ENCODE measurements around the gene TMEM198.

Gene TMEM198

GRCh38 chr2:219575566-219576504 lies 32.0 kb downstream of the TMEM198 start:
- no peak overlapping the region for H3K27ac ChIP-seq (ENCODE audit: low read depth, low read length)
- no peak overlapping the region for H3K4me3 ChIP-seq (ENCODE audit: low read length)
- no peaks in the 10 kb centered on the region for H3K27me3 ChIP-seq (ENCODE audit: insufficient read depth, low read length)
- no peaks in the 10 kb centered on the region for H3K36me3 ChIP-seq (ENCODE audit: insufficient read depth, low read length)
- no peak overlapping the region for H3K9ac ChIP-seq (ENCODE audit: low read depth, low read length)
- H3K4me1 ChIP-seq (ENCODE audit: insufficient read depth, low read length): peaks cover 34% of the 10 kb centered on the region
- 86% methylated on average over 6 of the region's 6 CpGs for WGBS
- H3K9me3 ChIP-seq (ENCODE audit: insufficient read depth, low read depth, low read length): no peaks in the 10 kb centered on the region

- H3K9ac ChIP-seq (ENCODE audit: low read depth, low read length): no peak overlapping the region
- peaks cover 31% of the 10 kb centered on the region for H3K4me1 ChIP-seq (ENCODE audit: insufficient read depth, low read length)
- peak overlapping the region; percentile 28; the same call in 1 of the 2 replicates for H3K4me3 ChIP-seq (ENCODE audit: low read length)
- 28% methylated on average over 14 of the region's 15 CpGs for WGBS
- no peak overlapping the region for H3K27ac ChIP-seq (ENCODE audit: low read depth, low read length)
- no peaks in the 10 kb centered on the region for H3K9me3 ChIP-seq (ENCODE audit: insufficient read depth, low read depth, low read length)
- H3K27me3 ChIP-seq (ENCODE audit: insufficient read depth, low read length): no peaks in the 10 kb centered on the region
- H3K36me3 ChIP-seq (ENCODE audit: insufficient read depth, low read length): no peaks in the 10 kb centered on the region
Observed at GRCh38 chr2:219576505-219577388, 32.9 kb downstream of the TMEM198 start.

GRCh38 chr2:219578811-219579613 lies 35.2 kb downstream of the TMEM198 start:
- H3K4me1 ChIP-seq (ENCODE audit: insufficient read depth, low read length): peaks cover 24% of the 10 kb centered on the region
- H3K9ac ChIP-seq (ENCODE audit: low read depth, low read length): no peak overlapping the region
- no peak overlapping the region for H3K27ac ChIP-seq (ENCODE audit: low read depth, low read length)
- H3K27me3 ChIP-seq (ENCODE audit: insufficient read depth, low read length): no peaks in the 10 kb centered on the region
- no peak overlapping the region for H3K4me3 ChIP-seq (ENCODE audit: low read length)
- 90% methylated on average over 8 of the region's 8 CpGs for WGBS
- no peaks in the 10 kb centered on the region for H3K36me3 ChIP-seq (ENCODE audit: insufficient read depth, low read length)
- H3K9me3 ChIP-seq (ENCODE audit: insufficient read depth, low read depth, low read length): no peaks in the 10 kb centered on the region

GRCh38 chr2:219581346-219581745 lies 37.5 kb downstream of the TMEM198 start:
- H3K27me3 ChIP-seq (ENCODE audit: insufficient read depth, low read length): no peaks in the 10 kb centered on the region
- WGBS: 87% methylated on average over 2 of the region's 2 CpGs
- no peak overlapping the region for H3K9ac ChIP-seq (ENCODE audit: low read depth, low read length)
- H3K9me3 ChIP-seq (ENCODE audit: insufficient read depth, low read depth, low read length): no peaks in the 10 kb centered on the region
- H3K36me3 ChIP-seq (ENCODE audit: insufficient read depth, low read length): no peaks in the 10 kb centered on the region
- no peak overlapping the region for H3K27ac ChIP-seq (ENCODE audit: low read depth, low read length)
- peaks cover 22% of the 10 kb centered on the region for H3K4me1 ChIP-seq (ENCODE audit: insufficient read depth, low read length)
- H3K4me3 ChIP-seq (ENCODE audit: low read length): no peak overlapping the region

GRCh38 chr2:219591091-219591490 lies 47.3 kb downstream of the TMEM198 start:
- no peak overlapping the region for H3K4me3 ChIP-seq (ENCODE audit: low read length)
- H3K9me3 ChIP-seq (ENCODE audit: insufficient read depth, low read depth, low read length): no peaks in the 10 kb centered on the region
- no peak overlapping the region for H3K9ac ChIP-seq (ENCODE audit: low read depth, low read length)
- H3K36me3 ChIP-seq (ENCODE audit: insufficient read depth, low read length): no peaks in the 10 kb centered on the region
- 54% methylated on average over 4 of the region's 4 CpGs for WGBS
- H3K27ac ChIP-seq (ENCODE audit: low read depth, low read length): no peak overlapping the region
- H3K4me1 ChIP-seq (ENCODE audit: insufficient read depth, low read length): peaks cover 8% of the 10 kb centered on the region; the same call in 1 of the 2 replicates
- H3K27me3 ChIP-seq (ENCODE audit: insufficient read depth, low read length): peaks cover 2% of the 10 kb centered on the region; the same call in 1 of the 2 replicates

- Histone ChIP-seq H3K27ac (ENCODE audit: low read depth, low read length) (no peak overlapping the region), H3K9me3 (ENCODE audit: insufficient read depth, low read depth, low read length) (no peaks in the 10 kb centered on the region), H3K9ac (ENCODE audit: low read depth, low read length) (0 out of 2 replicates have a peak overlapping the region, but pooled peaks have one; percentile 36), H3K36me3 (ENCODE audit: insufficient read depth, low read length) (no peaks in the 10 kb centered on the region), H3K4me3 (ENCODE audit: low read length) (no peak overlapping the region), H3K4me1 (ENCODE audit: insufficient read depth, low read length) (peaks cover 18% of the 10 kb centered on the region), H3K27me3 (ENCODE audit: insufficient read depth, low read length) (no peaks in the 10 kb centered on the region)
- 89% methylated on average over 6 of the region's 6 CpGs for WGBS
Observed at GRCh38 chr2:219592736-219593135, 48.9 kb downstream of the TMEM198 start.

- Histone ChIP-seq H3K4me1 (ENCODE audit: insufficient read depth, low read length) (peaks cover 18% of the 10 kb centered on the region), H3K27ac (ENCODE audit: low read depth, low read length) (no peak overlapping the region), H3K4me3 (ENCODE audit: low read length) (no peak overlapping the region), H3K36me3 (ENCODE audit: insufficient read depth, low read length) (no peaks in the 10 kb centered on the region), H3K27me3 (ENCODE audit: insufficient read depth, low read length) (no peaks in the 10 kb centered on the region), H3K9me3 (ENCODE audit: insufficient read depth, low read depth, low read length) (no peaks in the 10 kb centered on the region), H3K9ac (ENCODE audit: low read depth, low read length) (no peak overlapping the region)
- WGBS: 89% methylated on average over 2 of the region's 2 CpGs
Observed at GRCh38 chr2:219593154-219593553, 49.3 kb downstream of the TMEM198 start.

- no peaks in the 10 kb centered on the region for H3K9me3 ChIP-seq (ENCODE audit: insufficient read depth, low read depth, low read length)
- peaks cover 18% of the 10 kb centered on the region for H3K4me1 ChIP-seq (ENCODE audit: insufficient read depth, low read length)
Observed at GRCh38 chr2:219595256-219595655, 51.4 kb downstream of the TMEM198 start.

GRCh38 chr2:219596954-219597551 lies 53.2 kb downstream of the TMEM198 start:
- Histone ChIP-seq H3K27ac (ENCODE audit: low read depth, low read length) (peak overlapping the region; percentile 98), H3K27me3 (ENCODE audit: insufficient read depth, low read length) (no peaks in the 10 kb centered on the region), H3K9me3 (ENCODE audit: insufficient read depth, low read depth, low read length) (no peaks in the 10 kb centered on the region), H3K4me3 (ENCODE audit: low read length) (peak overlapping the region; percentile 92), H3K4me1 (ENCODE audit: insufficient read depth, low read length) (peaks cover 18% of the 10 kb centered on the region), H3K36me3 (ENCODE audit: insufficient read depth, low read length) (peaks cover 11% of the 10 kb centered on the region), H3K9ac (ENCODE audit: low read depth, low read length) (peak overlapping the region; percentile 96)
- 9% methylated on average over 19 of the region's 19 CpGs for WGBS

More at GRCh38 chr2:219595256-219595655, 51.4 kb downstream of the TMEM198 start:
- peak overlapping the region; percentile 53 for H3K27ac ChIP-seq (ENCODE audit: low read depth, low read length)
- 65% methylated on average over 2 of the region's 3 CpGs for WGBS
- H3K27me3 ChIP-seq (ENCODE audit: insufficient read depth, low read length): no peaks in the 10 kb centered on the region
- no peaks in the 10 kb centered on the region for H3K36me3 ChIP-seq (ENCODE audit: insufficient read depth, low read length)
- no peak overlapping the region for H3K9ac ChIP-seq (ENCODE audit: low read depth, low read length)
- no peak overlapping the region for H3K4me3 ChIP-seq (ENCODE audit: low read length)

- Histone ChIP-seq H3K4me1 (ENCODE audit: insufficient read depth, low read length) (peaks cover 18% of the 10 kb centered on the region), H3K27ac (ENCODE audit: low read depth, low read length) (peak within 1 kb of the TSS; percentile 98), H3K9me3 (ENCODE audit: insufficient read depth, low read depth, low read length) (no peaks in the 10 kb centered on the region), H3K27me3 (ENCODE audit: insufficient read depth, low read length) (no peaks in the 10 kb centered on the region), H3K9ac (ENCODE audit: low read depth, low read length) (peak within 1 kb of the TSS; percentile 96), H3K36me3 (ENCODE audit: insufficient read depth, low read length) (peaks cover 17% of the 10 kb centered on the region), H3K4me3 (ENCODE audit: low read length) (peak within 1 kb of the TSS; percentile 92)
- WGBS: under 1% methylated on average over 57 of the region's 57 CpGs
Observed at GRCh38 chr2:219597552-219598307, 53.9 kb downstream of the TMEM198 start, which contains the start of gene STK11IP. TSS of gene STK11IP (plus strand) at chr2:219597857. CDS start at chr2:219598120, 263 bp downstream.
